GM18951 (cell line): ENCODE measurements around the gene SKP1.
"Not testable (repeated sequence)": the region's sequence is repeated elsewhere in the genome, so short reads cannot be mapped to it uniquely, and the experiment has no call there.

Experiments used
- POLR2A ChIP-seq: IDR thresholded peaks from 4 replicates; pipeline ENCODE4 v1.6.1; 2011; ENCODE audit warnings: mild to moderate bottlenecking; ENCODE audit not compliant: insufficient read length, insufficient read depth; ENCODE audit errors: extremely low read depth
- in situ Hi-C: fragments of 300-500 bp; cut with MboI; formaldehyde crosslinking; loops from one replicate; pipeline ENCODE4 v1.12.0; 2022; ENCODE audit warnings: low sequenced_read_pairs, mixed read lengths, inconsistent platforms; ENCODE audit not compliant: unreplicated experiment

Gene SKP1

GRCh38 chr5:134176511-134177368, at the start of gene SKP1:
Gene SKP1 (minus strand): TSS chr5:134176950. CDS start chr5:134174022, 2,928 bp downstream.
- in situ Hi-C loops: loop anchor here (10.0 kb wide), 1 partner anchor 408 kb away; no protein-coding TSS in a partner anchor
- TF ChIP-seq POLR2A: peak; percentile 99

- TF ChIP-seq POLR2A: peak; percentile 82
- in situ Hi-C loops: no loop called here
These were observed 49.2 kb upstream of the SKP1 start, which contains the start of gene PPP2CA for GRCh38 chr5:134225780-134226440. Gene PPP2CA (minus strand): TSS chr5:134226073. CDS start chr5:134225861, 212 bp downstream.

GRCh38 chr5:134224888-134225779, 48.4 kb upstream of the SKP1 start:
- TF ChIP-seq POLR2A: no peak

GRCh38 chr5:134223406-134224248, 46.9 kb upstream of the SKP1 start:
- no peak for TF ChIP-seq POLR2A

More at GRCh38 chr5:134224888-134225779, 48.4 kb upstream of the SKP1 start:
- in situ Hi-C loops: no loop called here

GRCh38 chr5:134221690-134222089, 44.9 kb upstream of the SKP1 start:
- in situ Hi-C loops: not testable (repeated sequence)

More at GRCh38 chr5:134223406-134224248, 46.9 kb upstream of the SKP1 start:
- in situ Hi-C loops: no loop called here

- in situ Hi-C loops: no loop called here
- TF ChIP-seq POLR2A: no peak
These were observed 39.0 kb upstream of the SKP1 start for GRCh38 chr5:134215757-134216156.

- in situ Hi-C loops: not testable (repeated sequence)
These were observed 34.7 kb upstream of the SKP1 start for GRCh38 chr5:134211263-134212031.

GRCh38 chr5:134209477-134210245, 32.9 kb upstream of the SKP1 start:
- in situ Hi-C loops: no loop called here

GRCh38 chr5:134207696-134208095, 30.9 kb upstream of the SKP1 start:
- TF ChIP-seq POLR2A: no peak
- in situ Hi-C loops: no loop called here

More at GRCh38 chr5:134209477-134210245, 32.9 kb upstream of the SKP1 start:
- TF ChIP-seq POLR2A: no peak

GRCh38 chr5:134206627-134207160, 29.9 kb upstream of the SKP1 start:
- in situ Hi-C loops: no loop called here
- TF ChIP-seq POLR2A: no peak

- no peak for TF ChIP-seq POLR2A
- in situ Hi-C loops: no loop called here
These were observed 27.8 kb upstream of the SKP1 start for GRCh38 chr5:134204575-134204974.
